HG02763 (cell line): ENCODE results near the gene NUP214.

Experiments used
- ATAC-seq: cut with Tn5 transposase; IDR thresholded peaks from one replicate; pipeline ENCODE4 v1.9.1; 2021; ENCODE audit warnings: mild to moderate bottlenecking, moderate library complexity; ENCODE audit not compliant: unreplicated experiment

The NUP214 gene

DNA sequence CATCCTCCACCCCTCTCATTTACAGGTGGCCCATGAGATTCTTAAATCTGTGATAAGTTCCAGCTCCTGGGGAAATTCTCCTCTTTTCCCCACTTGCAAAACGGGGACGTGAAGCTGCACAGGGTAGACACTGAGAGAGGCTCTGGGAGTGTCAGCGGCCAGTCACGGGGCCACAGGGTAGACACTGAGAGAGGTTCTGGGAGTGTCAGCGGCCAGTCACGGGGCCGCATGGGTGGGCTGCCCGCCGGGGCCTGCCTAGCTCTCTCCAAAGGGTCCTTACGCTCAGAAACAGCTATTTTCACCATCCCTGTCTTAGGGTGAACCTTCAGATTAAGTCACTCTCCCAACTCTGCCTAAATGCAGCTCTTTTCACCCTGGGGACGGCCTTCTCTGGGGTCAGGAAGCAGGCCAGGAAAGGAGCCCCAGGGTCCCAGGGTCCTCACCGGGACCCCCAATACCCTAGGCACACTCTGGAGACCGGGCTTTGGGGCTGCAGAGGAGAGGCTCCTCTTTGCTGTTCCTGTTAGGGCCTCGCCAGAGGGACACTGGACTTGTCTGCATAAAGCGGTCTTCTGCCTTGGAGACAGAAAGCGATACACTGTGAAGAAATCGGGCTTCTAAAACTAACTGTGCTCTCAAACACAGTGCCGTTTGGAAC, 149.4 kb downstream of the NUP214 start:
- no peak for ATAC-seq

DNA sequence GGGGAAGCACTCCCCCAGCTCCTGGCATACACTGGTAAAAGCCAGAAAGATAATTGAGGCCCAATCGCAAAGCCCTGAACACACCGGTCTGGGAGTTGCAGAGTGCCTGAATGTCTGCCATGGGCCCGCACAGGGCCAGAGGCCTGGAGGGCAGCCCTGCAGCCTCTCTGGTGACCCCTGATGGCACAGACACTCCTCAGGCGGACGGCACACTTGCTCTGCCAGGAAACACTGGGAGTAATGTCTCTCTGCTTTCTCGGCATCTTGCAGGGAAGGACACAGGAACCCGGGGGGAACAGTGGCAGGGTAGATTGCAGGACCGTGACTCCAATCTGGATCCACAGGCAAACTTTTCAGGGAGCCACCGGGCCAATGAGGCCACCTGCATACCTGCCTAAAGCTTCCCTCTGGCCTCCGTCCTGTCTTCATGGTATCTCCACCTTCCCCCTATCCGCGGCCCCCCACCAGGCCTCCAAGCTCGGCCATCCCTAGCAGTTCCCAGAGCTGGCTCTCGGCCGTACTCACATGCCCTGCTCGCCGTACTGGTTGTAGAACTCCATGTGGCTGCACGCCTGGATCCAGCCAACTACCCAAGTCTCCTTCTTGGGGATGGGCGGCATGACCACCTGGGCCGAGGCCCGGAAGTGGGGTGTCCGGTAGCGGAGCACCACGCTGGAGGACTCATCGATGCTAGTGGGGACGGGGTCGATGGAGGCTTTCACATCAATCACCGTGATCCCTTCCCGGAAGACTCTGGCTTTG, 150.1 kb downstream of the NUP214 start:
- ATAC-seq = no peak

DNA sequence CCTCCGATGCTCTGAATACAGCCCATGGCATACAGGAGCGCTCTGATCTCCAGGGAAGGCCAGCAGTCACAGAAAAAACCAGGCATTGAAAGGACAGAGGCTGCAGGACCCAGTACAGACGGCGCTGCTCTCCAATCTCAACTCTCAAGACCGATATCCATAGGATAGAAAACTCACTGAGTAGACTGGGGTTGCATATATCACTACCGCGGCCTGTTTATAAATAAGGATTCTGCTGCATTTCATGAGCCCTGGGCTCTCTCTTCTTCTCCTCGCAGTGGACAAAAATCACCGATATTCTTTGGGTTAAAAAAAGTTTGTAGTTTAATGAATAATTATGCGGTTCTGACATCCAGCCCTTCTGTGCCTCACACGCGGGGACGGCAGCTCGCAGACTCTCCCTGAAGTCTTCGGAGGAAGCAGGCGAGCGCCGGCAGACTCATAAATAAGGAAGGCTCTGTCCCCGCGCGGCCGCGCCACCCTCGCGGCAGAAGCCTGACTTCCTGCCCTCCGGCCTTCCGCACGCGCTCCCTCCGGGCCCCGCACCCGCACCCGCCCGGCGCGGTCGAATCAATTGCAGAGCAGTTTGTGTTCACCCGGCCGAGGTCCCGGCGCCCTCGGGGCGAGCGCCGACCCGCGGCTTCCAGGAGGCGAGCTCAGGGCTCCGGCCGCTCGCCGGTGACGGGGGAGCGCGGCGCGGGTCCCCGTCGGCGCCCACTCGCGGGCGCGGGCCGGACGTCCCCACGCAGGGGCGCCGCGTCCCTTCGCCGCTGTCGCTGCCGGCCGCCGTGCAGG, 150.9 kb downstream of the NUP214 start, which contains the start of gene FAM78A:
Gene FAM78A (minus strand): TSS at position 417 of the 795 bp plus-strand sequence. CDS start 331 bp downstream, at position 86.
- ATAC-seq = no peak

DNA sequence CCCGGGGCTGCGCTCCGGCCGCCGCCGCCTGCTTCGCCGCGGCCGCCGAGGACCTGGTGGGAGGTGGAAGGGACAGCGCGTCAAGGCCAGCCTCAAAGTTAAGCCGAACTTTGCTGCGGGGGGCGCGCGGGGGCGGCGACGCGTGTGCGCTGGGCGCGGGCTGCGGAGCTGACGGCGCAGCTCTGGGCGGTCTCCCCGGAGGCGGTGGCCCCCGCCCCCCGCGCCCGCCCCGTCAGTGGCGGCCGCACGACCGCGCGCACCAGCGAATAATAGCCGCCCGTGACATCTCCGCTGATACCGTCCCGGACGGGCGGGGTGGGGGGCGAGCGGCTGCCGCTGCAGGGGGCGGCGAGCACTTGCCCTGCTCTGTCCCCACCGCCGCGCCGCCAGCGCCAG, 151.5 kb downstream of the NUP214 start:
- ATAC-seq = peak; percentile 7

DNA sequence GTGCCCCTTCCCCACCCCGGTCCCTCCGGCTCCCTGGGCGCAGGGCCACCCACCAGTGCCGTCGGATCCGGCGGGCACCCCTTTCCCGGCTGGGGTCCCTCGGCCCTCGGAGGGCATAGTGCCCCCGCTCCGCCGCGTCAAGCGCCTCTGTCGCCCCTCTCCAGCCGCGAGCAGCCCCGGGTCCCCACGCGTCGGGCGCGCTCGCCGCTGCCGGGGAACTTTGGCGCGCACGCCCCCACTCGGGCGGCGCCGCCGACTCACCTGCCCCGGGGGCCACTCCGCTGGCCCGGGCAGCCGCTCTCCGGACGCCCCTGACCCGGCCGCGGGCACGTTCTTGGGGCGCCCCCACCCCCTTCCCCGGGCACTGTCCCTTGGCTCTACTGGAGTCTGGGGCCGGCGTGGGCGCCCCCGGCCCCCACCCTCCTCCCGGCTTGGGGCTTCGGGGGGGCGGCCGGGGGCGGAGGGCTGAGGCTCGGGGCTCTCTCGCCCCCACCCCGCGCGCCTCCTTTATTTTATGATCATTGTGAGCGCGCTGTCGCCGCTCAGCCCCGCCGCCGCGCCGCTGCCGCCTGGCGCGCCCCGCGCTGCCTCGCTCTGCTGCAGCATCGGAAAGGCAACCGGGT, 152.0 kb downstream of the NUP214 start:
- peak; percentile 7 for ATAC-seq

DNA sequence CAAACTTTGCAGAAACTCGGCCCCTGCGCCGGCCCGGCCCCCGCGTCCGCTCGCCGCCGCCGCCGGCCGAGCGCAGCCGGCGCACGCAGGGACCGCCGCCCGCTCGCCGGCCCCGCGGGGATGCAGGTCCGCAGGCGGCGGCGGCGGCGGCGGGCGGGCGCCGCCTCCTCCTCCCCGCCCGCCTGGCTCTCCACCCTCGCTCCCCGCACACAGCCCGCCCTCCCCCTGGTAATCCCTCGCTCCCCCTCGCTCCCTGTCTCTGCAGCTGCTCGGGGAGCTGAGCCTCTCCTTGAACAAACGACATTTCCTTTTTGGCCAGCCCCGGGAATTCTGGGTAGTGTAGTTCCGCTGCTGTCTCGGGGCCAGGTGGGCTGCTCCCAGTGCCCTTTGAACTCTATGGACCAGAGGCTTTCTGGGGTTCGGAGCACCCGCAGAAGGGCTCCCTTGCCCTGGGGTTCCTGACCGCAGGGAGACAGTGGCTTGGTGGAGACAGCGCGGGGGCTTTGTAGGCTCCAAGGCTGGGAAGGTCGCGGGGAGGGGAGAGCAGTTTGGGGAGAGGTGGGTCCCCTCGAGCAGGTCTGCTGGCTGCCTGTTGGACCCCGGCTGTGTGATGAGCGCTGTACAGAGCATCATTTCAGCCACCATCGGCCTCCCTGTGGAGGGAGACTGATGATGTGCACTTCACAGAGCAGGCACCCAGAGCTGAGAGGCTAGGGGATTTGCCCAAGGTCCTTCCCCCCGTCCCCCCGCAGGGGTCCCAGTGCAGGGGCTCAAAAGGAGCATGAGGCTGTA, 152.7 kb downstream of the NUP214 start:
- peak; percentile 26 for ATAC-seq

DNA sequence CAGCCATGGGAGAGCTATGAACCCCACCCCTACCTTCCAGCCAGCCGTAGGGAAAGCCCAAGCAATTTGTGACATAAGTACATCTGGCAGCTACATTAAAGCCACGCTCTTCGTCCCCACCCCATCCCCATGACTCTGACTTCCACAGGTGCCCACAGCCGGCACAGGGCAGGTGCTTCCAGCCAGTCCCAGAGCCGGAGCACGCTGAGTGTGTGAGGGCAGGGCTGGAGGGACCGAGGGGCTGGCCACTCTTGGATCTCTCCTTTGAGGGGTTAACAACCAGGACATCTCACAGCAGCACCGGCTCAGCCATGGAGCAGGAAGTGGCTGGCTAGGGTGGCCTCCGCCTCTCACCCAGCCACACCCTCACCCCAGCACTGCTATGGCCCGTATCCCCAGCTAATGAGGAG, 153.3 kb downstream of the NUP214 start:
- ATAC-seq = no peak

DNA sequence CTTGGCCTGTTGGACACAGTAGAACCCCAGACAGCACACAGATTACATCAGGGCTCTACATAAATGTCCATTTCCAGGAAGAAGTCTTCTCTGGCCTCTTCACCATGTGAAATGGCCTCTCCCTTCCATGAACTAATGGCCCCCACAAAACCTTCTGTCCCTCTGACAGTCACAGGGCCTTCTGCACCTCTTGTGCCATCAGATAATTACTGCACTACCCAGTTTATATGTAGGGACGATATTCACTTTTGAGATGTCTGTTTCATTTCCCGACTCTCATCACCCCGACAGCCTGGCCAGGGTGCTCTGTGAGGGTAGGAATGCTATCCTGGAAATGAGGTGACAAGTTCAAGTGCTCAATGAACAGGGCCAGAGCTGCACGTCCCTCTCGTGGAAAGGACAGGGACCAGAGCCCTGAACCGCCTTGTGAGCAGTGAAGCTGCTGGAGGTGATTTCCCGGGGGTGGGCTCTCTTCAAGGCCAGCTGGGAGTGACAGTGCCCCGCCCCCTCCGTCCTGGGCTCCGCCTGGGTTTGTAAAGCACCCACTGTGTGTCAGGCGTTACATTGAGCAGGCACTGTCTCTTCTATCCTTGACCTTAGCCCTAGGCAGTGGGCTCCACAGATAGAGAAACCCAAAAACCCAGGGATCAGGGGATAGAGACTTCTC, 153.9 kb downstream of the NUP214 start:
- no peak for ATAC-seq

DNA sequence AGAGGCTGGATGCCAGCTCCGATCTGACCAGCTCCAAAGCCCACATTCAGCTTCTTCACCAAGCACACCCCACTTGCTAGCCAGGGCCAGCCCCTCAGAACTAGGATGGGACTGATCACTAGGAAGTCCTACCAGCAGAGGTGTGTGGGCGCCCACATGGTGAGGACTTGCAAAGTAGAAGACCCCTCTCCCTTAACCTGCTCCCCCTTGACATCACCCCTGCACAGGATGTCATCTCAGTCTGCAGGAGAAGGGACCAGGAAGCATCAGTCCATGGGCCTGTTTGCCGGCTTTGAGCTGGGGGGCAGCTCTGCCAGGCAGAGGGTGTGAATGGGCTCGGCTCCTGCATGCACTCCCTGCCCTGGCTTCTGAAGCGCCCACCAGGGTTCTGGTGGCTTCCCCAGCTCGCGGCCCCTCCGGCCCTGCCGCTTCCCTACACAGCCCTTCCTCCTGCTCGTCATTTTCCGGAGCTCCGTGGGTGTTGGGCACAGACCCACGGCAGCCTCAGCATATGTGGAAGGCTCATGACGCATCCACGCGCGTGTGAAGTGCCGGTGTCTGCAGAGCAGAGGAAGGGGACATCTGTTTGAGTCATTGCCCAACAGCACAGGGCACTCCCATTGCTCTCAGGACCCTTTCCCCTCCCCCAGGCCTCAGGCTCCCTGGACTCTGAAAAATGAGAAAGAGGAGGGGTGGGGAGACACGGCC, 154.6 kb downstream of the NUP214 start:
- no peak for ATAC-seq

DNA sequence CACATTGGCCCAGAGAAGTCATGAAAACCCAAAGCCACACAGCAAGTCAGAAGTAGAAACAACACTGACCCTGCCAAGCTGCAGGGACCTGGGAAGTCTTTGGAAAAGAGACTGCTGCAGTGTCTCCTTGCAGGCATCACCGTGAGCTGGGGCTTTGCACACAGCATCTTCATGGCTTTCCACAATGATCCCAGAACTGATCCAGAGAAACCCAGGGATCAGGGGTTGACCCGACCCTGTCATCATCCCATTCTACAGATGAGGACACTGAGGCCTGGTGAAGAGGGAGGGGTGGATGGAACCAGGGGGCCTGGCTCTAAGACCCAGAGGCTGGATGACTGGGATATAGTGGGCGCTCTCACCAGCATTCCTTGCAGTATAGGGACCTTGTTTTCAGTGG, 155.3 kb downstream of the NUP214 start:
- ATAC-seq = no peak

DNA sequence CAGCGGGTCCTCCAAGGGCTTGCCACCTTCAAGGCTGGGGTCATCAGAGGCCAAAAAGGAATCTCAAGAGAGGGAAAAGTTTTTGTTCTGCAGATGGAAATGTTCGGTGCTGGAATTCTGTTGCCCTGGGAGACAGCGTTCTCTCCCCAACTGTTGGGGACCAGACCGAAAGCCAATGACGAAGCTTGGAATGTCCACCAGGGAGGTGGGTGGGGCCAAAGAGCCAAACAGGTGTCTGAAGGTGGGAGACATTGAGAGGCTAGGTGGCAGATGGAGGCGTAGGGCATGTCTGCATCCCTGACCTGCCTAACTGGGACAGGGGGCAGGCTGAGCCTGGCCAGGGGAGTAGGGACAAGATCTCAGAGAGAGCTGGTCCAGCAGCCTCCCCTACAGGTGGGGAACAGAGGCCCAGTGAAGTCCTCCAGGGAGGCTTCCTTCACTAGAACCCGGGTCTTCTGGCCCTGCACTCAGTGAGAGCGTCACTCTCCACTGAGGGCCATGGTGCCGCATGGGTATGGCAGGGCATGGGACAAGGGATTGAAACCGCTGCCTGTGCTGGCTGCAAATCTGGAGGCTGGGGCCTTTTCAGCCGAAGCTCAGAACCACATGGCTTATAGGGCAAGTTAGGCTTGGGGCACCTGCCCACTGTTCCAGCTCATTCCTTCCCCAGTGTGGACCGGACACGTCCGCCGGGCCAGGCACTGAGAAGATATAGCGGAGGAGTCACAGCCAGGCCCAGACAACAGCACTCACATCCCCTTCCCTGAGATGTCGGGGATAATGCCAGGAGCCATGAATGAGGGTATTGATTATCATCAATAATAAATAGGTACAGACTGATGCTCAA, 156.0 kb downstream of the NUP214 start:
- ATAC-seq = no peak

DNA sequence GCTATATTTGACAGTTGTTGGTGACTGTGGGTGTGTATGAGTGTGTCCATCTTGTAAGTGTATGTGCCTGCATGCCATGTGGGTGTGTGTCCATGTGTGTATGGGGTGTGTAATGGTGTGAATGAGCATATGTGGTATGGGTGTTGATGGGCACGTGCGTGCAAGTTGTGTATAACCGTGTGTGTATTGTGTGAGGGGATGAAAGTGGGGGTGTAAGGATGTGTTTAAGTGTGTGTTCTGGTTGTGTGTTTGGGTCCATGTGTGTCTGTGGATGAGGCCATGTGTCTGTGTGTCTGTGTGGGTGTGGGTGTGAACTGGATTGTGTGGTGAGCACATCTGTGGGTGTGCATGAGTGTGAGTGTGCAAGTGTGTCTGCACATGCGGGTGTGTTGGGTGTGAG, 156.8 kb downstream of the NUP214 start:
- no peak for ATAC-seq

DNA sequence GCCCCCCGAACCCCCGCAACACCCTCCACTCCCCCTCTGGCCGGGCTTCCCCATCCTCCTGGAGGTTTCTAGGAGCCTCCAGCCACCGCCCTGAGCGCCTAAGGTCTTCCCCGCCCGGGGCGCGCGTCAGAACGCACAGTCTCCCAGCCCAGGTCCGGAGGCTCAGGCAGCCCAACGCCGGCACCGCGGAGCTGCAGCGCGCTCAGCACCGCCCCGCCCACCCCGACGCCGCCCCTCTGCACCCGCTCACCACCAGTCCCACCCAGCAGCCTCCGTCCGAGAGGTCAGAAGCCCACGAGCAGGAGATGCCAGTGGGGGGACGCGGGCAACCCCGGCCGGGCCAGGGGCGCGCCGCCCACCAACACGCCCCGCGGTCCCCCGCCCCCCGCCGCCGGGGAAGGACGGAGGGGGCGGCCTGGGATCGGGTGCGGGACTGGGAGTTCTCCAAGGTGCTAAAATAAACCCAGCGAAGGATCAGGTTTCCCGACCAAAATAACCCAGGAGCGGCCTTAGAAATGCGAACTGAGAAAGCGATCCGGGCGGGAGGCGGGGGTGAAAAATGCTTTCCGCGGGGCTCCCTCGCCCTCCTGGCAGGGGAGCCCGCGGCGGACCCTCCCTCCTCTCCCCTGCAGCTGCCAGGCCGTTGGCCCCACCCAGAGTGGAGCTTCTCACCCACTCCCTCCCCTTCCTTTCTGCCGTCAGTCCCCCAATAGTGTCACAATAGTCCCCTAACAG, 157.5 kb downstream of the NUP214 start:
- no peak for ATAC-seq
